Measurements from ENCODE around the gene RND1.
"Not testable (repeated sequence)": the region's sequence is repeated elsewhere in the genome, so short reads cannot be mapped to it uniquely, and the experiment has no call there.

Gene RND1

DNA sequence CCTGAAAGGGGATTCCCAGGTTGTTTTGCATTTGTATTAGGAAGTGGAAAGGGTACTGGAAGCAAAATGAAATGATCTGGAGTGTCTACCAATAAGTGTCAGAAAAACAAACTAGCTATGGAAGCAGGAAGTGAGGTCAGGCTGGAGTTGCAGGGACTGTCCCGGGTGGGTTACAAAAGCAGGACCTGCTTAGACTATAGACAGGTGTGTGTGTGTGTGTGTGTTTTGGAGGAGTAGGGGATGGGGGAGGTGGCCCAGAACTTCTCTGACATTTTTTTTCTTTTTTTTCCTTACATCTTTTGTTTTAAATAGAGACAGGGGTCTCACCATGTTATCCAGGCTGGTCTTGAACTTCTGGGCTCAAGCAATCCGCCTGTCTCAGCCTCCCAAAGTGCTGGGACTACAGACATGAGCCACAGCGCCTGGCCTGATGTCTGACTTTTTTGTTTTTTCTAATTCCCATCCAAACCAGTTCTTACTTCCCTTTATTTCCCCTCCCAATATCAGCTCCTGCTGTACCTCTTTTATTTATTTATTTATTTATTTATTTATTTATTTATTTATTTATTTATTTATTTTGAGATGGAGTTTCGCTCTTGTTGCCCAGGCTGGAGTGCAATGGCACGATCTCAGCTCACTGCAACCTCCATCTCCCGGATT is 512 bp upstream of the RND1 start:
- no peak for DNase-seq

DNA sequence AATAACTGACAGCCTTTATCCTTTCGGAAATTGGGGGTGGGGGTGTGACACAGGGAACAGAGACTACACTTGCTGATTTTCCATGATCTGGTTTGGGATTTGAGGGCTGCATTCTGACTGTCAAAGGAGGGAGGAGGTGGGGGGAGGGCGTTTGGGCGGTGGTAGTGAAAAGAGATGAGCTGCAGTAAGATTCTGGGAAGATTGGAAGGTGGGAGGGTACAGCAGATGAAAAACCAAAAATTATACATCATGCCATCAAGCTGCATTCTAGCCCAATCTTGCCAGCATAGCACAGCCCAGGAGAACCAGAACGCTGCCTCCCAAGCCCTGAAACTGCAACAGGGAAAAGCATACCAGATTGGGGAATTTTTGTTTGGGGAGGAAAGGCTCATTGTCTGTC is 2.4 kb downstream of the RND1 start:
- DNase-seq: no peak

GRCh38 chr12:48862760-48863159 is 2.9 kb downstream of the RND1 start:
- no peak for DNase-seq

GRCh38 chr12:48861111-48861510 is 4.6 kb downstream of the RND1 start:
- DNase-seq: peak; percentile 28

- DNase-seq: not testable (repeated sequence)
These were observed 5.4 kb downstream of the RND1 start for GRCh38 chr12:48860236-48860635.

DNA sequence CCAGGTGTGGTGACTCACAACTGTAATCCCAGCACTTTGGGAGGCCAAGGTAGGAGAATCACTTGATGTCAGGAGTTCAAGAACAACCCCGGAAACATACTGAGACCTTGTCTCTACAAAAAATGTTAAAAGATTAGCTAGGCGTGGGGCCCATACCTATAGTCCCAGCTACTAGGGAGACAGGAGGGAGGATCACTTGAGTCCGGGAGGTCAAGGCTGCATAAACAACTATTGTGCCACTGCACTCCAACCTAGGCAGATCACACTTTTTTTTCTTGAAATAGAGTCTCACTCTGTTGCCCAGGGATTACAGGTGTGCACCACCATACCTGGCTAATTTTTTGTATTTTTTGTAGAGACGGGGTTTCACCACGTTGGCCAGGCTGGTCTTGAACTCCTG is 6.1 kb downstream of the RND1 start:
- DNase-seq: no peak

DNA sequence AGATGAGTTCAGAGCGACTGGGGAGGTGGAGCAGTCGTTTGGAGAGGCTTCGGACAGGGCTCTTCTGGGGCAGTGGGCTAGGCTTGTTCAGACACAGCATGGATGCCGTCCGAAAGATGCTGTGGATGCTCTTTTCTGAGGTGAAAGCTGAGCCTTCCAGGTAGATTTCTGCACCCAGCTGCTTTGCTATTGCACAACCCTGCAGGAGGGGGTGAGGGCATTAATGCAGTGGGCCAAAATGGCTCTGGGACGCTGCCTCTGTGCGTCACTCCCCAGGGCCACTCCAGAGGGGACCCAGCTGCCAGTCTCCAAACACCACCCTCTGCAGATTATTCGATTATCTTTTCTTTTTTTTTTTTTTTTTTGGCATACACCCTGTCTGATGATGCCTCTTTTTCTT is 7.6 kb downstream of the RND1 start:
- no peak for DNase-seq

- DNase-seq: no peak
These were observed 8.2 kb downstream of the RND1 start for GRCh38 chr12:48857278-48857994.

DNA sequence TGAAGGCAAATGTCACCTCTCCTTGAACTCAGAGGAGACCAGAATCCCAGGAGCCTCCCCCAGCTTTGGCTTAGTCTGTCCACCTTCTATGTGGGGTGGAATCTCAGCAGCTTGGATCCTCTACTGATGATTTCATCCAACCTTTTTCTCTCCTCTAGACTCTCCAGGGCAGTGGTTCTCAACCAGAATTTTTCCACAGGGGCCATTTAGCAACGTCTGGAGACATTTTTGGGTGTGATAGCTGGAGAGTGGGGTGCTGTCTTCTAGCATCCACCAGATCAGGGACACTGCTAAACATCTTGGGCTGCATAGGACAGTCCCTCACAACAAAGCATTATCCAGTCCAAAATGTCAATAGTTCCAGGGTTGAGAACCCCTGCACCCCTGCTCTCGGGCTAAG is 9.3 kb downstream of the RND1 start:
- no peak for DNase-seq

- not testable (repeated sequence) for DNase-seq
These were observed 10.7 kb downstream of the RND1 start for GRCh38 chr12:48854932-48855331.

DNA sequence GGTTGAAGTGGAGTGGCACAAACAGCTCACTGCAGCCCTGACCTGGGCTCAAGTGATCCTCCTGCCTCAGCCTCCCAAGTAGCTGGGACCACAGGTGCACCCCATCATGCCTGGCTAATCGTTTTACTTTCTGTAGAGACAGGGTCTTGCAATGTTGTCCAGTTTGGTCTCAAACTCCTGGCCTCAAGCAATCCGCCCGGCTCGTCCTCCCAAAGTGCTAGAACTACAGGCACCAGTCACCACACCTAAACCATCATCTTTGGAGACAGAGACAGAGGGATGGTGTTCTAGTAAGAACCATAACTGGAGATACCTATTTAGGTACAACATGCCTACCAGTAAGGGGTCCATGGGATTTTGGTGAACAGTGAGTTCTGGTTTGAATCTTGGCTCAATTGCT is 11.2 kb downstream of the RND1 start:
- DNase-seq: no peak

DNA sequence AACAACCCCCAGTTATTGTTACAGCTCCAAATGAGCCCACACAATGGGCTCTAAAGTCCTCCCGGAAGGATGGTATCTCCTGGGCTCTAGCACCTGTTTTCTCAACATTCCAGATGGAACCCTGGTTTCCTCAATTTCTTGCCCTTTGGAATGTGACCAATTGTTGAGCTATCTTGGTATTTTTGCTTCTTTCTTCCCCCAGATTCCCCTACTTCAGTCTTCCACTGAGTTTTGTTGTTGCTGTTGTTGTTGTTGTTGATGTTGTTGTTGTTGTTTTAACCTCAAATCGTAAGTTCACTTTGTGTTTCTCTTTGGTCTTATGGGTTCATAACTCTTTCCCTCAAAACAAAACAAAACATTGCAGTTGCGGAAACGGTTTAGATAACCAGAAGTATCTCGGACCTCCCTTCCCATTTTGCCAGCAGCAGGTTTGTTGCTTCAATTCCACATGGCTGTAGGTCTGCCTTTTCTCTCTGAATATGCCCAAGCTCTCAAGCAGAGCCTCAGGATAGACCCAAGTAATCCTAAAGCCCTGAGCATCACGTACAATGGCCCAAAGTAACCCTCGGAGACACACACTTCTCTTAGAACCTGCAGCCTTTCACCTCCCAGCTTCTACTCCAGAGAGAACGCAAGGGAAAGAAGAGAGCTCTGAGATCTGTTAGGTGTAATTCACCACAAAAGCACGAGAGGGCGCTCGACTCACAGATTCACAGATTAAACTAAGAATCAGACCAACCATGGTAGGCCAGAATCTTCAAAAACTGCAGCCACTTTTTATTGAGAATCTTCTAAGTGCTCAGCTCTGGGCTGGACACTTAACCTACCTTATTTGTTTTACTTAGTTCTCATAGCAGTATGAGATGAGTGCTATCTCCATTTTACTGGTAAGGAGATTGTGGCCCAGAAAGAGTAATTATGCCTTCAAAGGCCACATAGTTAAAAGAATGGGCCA is 12.7 kb downstream of the RND1 start:
- peak; percentile 93 for DNase-seq

- peak; percentile 98 for DNase-seq
These were observed 13.6 kb downstream of the RND1 start, which contains the start of gene DDX23 for GRCh38 chr12:48851883-48852733. Gene DDX23 (minus strand): TSS chr12:48852163. CDS start chr12:48845782, 6,381 bp downstream.

DNA sequence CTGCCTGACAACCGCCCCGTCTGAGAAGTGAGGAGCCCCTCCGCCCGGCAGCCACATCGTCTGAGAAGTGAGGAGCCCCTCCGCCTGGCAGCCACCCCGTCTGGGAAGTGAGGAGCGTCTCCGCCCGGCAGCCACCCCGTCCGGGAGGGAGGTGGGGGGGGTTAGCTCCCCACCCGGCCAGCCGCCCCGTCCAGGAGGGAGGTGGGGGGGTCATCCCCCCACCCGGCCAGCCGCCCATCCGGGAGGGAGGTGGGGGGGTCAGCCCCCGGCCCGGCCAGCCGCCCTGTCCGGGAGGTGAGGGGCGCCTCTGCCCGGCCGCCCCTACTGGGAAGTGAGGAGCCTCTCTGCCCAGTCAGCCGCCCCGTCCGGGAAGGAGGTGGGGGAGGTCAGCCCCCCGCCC is 23.6 kb downstream of the RND1 start:
- DNase-seq: not testable (repeated sequence)

DNA sequence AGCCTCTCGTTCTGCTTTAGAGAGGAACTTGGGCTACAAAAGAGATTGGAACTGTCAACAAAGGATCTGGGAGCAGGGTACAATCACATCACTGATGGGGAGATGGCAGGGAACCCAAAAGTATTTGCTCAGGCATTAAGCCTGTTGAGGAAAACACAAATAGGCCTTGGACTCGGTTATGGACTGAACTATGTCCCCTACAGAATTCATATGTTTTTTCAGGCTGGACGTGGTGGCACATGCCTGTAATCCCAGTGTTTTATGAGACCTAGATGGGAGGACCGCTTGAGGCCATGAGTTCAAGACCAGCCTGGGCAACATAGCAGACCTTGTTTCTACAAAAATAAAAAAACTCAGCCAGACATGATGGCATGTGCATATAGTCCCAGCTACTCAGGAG is 27.6 kb downstream of the RND1 start:
- no peak for DNase-seq

DNA sequence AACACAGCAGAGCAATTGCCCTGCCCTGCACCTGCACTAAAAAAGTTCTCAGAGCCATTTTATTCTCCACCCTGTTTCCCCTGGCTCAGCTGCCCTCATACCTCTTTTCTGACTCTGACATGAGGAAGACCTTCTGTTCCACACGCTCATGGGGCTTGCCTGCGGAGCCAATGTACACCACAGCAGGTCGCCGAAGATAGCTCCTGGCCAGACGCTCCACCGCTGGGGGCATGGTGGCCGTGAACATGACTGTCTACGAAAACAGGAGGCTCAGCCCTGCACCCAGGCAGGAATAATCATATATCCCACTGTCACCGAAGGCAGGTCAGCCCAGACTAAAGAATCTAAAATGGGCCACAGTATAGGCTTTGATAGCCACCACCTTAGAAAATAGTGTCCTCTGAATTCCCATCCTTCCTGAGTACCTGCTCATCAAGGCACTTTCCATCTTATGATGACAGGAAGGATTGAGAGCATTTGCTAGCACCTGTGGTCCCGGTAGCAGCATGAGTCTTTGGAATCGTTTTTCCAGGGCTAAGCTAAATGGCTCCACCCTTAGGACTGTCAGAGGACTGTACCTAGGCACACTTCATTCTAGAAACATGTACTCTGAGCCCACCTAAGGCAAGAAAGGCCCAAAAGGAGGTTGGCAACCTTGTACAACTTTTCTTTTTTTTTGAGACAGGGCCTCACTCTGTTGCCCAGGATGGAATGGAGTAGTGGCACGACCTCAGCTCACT is 33.2 kb downstream of the RND1 start:
- DNase-seq: no peak

DNA sequence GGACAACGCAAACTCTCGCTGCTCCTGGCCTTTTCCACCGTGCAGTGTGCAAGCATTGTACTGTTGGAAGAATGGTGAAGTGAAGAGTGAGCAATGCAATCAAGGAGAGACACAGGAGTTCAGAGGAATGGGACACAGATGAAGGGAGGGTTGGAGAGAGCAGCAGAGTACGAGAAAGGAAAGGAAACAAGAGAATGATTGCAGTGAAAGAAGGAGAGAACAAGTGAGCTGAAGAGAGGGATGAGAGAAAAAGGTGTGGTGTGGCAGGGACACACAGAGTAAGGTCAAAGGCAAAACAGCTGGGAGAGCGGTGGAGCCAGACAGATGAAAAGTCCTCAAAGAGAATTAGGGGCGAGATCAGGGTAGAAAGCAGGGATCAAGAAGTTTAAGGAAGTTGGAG is 34.4 kb downstream of the RND1 start:
- DNase-seq: no peak

DNA sequence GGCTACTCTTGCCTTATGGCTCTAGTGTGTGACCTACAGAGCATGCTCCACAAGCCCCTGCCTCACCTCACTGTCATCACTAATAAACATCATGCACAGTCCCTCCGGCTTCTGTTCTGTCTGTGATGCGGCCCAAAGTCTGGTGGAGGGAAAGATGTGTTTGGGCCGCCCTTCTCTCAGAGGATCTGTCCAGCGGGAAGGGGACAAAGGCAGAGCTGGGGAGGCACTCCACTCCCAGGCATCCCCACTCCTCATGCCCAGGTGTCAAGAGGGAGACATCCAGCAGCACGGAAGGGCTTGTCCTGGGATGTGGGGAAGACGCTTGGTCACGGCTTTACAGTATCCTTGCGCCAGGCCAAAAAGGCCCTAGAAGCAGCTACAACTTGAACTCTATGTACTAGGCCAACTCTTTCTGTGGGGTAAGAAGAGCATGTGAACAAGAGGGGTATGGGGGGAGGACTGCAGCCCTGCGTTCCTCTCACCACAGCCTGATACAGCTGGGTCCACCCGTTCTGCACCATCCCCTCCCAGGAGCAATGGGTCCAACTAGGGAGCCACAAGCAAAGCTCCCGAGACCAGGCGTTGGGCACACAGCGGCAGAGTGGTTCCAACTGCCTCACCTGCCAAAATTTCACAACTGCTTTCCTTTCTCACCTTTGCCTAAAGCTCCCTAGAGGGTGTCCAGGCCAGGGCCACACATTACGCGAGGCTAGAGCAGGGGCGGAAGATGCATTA is 36.7 kb downstream of the RND1 start:
- DNase-seq: no peak

DNA sequence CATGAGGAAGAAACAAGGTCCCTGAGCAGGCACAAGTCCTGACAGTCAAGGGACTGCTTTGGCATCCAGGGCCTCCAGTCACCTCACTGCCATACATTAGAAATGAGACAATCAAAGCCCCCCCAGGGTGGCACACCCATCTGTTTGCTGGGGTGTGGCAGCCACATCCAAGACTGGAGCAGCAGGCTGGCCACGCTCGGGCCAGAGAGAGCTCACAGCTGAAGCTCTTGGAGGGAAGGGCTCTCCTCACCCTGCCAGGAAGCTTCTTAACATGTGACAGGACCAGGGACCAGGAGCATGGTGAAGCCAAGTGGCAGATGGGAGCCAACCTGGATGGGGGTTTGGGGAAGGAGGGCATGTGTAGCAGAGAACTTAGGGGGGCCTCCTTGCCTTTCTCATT is 37.4 kb downstream of the RND1 start:
- DNase-seq: no peak

GRCh38 chr12:48827513-48828096 is 38.1 kb downstream of the RND1 start:
- no peak for DNase-seq

DNA sequence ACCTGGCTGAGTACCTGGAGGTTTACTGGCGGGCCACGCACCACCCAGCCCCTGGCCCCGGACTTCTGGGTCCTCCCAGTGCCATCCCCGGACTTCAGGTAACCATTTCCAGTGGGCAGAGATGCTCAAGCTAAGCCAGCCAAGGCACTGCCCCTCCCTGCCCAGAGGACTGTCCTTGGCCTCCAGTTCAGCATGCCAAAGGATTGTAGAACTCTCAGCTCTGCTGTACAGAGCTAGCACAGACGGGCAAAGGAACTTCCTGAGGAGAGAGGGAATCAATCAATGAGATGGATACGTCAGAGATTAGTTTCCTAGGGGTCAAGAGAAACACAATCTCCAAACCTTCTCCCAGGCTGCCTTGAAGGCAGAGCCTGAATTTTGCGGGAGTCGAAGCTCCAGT is 38.6 kb downstream of the RND1 start:
- DNase-seq: no peak
